MM.1S (cell line): Measurements from ENCODE around the gene TASP1.

Experiments
- DNase-seq: peaks from one replicate; pipeline ENCODE4 v3.0.0-alpha.2; 2015
- H2AFZ ChIP-seq: fragments of 300-600 bp; sonication (generic); 2 replicates; pipeline ENCODE4 v1.6.0; 2016; ENCODE audit warnings: antibody characterized with exemption, low read length
- H3F3A ChIP-seq: fragments of 300-600 bp; sonication (generic); 2 replicates; pipeline ENCODE4 v1.6.1; 2016; ENCODE audit warnings: mild to moderate bottlenecking, antibody characterized with exemption, low read length, moderate library complexity, mixed read lengths; ENCODE audit not compliant: insufficient read depth
- H3K27ac ChIP-seq: fragments of 300-600 bp; sonication (generic); 2 replicates; pipeline ENCODE4 v1.5.1; 2016; ENCODE audit warnings: mild to moderate bottlenecking, low read length
- H3K27me3 ChIP-seq: fragments of 300-600 bp; sonication (generic); replicated peaks from 2 replicates; pipeline ENCODE4 v1.6.0; 2016; ENCODE audit warnings: low read length; ENCODE audit not compliant: insufficient read depth
- H3K36me3 ChIP-seq: fragments of 300-600 bp; sonication (generic); replicated peaks from 2 replicates; pipeline ENCODE4 v1.6.1; 2016; ENCODE audit warnings: mild to moderate bottlenecking, low read length, mixed read lengths; ENCODE audit not compliant: insufficient read depth
- H3K4me1 ChIP-seq: fragments of 300-600 bp; sonication (generic); 2 replicates; pipeline ENCODE4 v1.6.1; 2016; ENCODE audit warnings: low read length, mixed read lengths
- H3K4me2 ChIP-seq: fragments of 300-600 bp; sonication (generic); 2 replicates; pipeline ENCODE4 v1.6.0; 2016; ENCODE audit warnings: low read depth, low read length
- H3K4me3 ChIP-seq: fragments of 300-600 bp; sonication (generic); 2 replicates; pipeline ENCODE4 v1.5.1; 2016; ENCODE audit warnings: low read length, mixed read lengths
- H3K79me2 ChIP-seq: fragments of 300-600 bp; sonication (generic); 2 replicates; pipeline ENCODE4 v1.6.1; 2016; ENCODE audit warnings: mixed run types, low read length, mixed read lengths
- H3K9ac ChIP-seq: fragments of 300-600 bp; sonication (generic); 2 replicates; pipeline ENCODE4 v1.6.1; 2016; ENCODE audit warnings: low read length, mixed read lengths
- H3K9me2 ChIP-seq: fragments of 300-600 bp; sonication (generic); replicated peaks from 2 replicates; pipeline ENCODE4 v1.6.1; 2016; ENCODE audit warnings: mild to moderate bottlenecking, low read length, mixed read lengths; ENCODE audit not compliant: insufficient read depth
- H3K9me3 ChIP-seq: fragments of 300-600 bp; sonication (generic); replicated peaks from 2 replicates; pipeline ENCODE4 v1.6.1; 2016; ENCODE audit warnings: mild to moderate bottlenecking, low read length, mixed read lengths; ENCODE audit not compliant: insufficient read depth
- H4K20me1 ChIP-seq: fragments of 300-600 bp; sonication (generic); 2 replicates; pipeline ENCODE4 v1.6.1; 2016; ENCODE audit warnings: mild to moderate bottlenecking, low read length, moderate library complexity, mixed read lengths; ENCODE audit not compliant: insufficient read depth
- CTCF ChIP-seq: fragments of 300-600 bp; sonication (generic); IDR thresholded peaks from 2 replicates; pipeline ENCODE4 v1.5.1; 2016; ENCODE audit warnings: antibody characterized with exemption, low read length, mixed read lengths
- EZH2 ChIP-seq: fragments of 300-600 bp; sonication (generic); optimal IDR thresholded peaks from 2 replicates; pipeline ENCODE3; 2017; ENCODE audit warnings: low read depth, mild to moderate bottlenecking, antibody characterized with exemption, low read length, mixed read lengths
- EZH2phosphoT487 ChIP-seq: fragments of 300-600 bp; sonication (generic); IDR thresholded peaks from 2 replicates; pipeline ENCODE4 v1.6.1; 2018; ENCODE audit warnings: antibody characterized with exemption, low read length

TASP1 gene

GRCh38 chr20:13525225-13525940 is 113.3 kb downstream of the TASP1 start:
- Histone ChIP-seq H2AFZ (no peak overlapping the region), H3K4me3 (no peak overlapping the region), H3K27ac (no peak overlapping the region), H4K20me1 (no peaks in the 10 kb centered on the region), H3K36me3 (no peaks in the 10 kb centered on the region), H3K79me2 (no peaks in the 10 kb centered on the region), H3F3A (no peaks in the 10 kb centered on the region), H3K4me1 (no peaks in the 10 kb centered on the region), H3K9me2 (no peaks in the 10 kb centered on the region), H3K27me3 (no peaks in the 10 kb centered on the region), H3K9ac (no peak overlapping the region), H3K4me2 (no peak overlapping the region), H3K9me3 (no peaks in the 10 kb centered on the region)
- TF ChIP-seq EZH2phosphoT487 = no peak
- no peak for TF ChIP-seq EZH2
- TF ChIP-seq CTCF = no peak
- DNase-seq = no peak

- H3K36me3 ChIP-seq = no peaks in the 10 kb centered on the region
- no peaks in the 10 kb centered on the region for H4K20me1 ChIP-seq
- no peaks in the 10 kb centered on the region for H3K9me3 ChIP-seq
Measured at GRCh38 chr20:13524339-13524738, 114.4 kb downstream of the TASP1 start.

GRCh38 chr20:13517831-13518230 is 120.9 kb downstream of the TASP1 start:
- H3K9ac ChIP-seq = no peak overlapping the region
- no peaks in the 10 kb centered on the region for H3F3A ChIP-seq
- no peaks in the 10 kb centered on the region for H3K4me1 ChIP-seq
- no peaks in the 10 kb centered on the region for H3K27me3 ChIP-seq
- no peak overlapping the region for H3K4me2 ChIP-seq
- H3K27ac ChIP-seq = no peak overlapping the region
- no peak for TF ChIP-seq EZH2phosphoT487
- no peak for TF ChIP-seq EZH2
- TF ChIP-seq CTCF = no peak
- no peak overlapping the region for H3K4me3 ChIP-seq
- DNase-seq = no peak
- H3K9me2 ChIP-seq = no peaks in the 10 kb centered on the region
- H3K36me3 ChIP-seq = no peaks in the 10 kb centered on the region
- H3K9me3 ChIP-seq = no peaks in the 10 kb centered on the region
- H3K79me2 ChIP-seq = no peaks in the 10 kb centered on the region
- no peak overlapping the region for H2AFZ ChIP-seq
- H4K20me1 ChIP-seq = no peaks in the 10 kb centered on the region

More at GRCh38 chr20:13524339-13524738, 114.4 kb downstream of the TASP1 start:
- Histone ChIP-seq H3K4me2 (no peak overlapping the region), H2AFZ (no peak overlapping the region), H3K79me2 (no peaks in the 10 kb centered on the region), H3K9ac (no peak overlapping the region), H3K27ac (no peak overlapping the region), H3K9me2 (no peaks in the 10 kb centered on the region), H3K4me1 (no peaks in the 10 kb centered on the region), H3K4me3 (no peak overlapping the region), H3F3A (no peaks in the 10 kb centered on the region), H3K27me3 (no peaks in the 10 kb centered on the region)
- DNase-seq = no peak
- TF ChIP-seq EZH2phosphoT487 = no peak
- TF ChIP-seq EZH2 = no peak
- TF ChIP-seq CTCF = no peak
